Measurements from ENCODE around the gene SRL.

SRL gene

GRCh38 chr16:4270091-4270490, 28.2 kb upstream of the SRL start:
- DNase-seq (ENCODE audit: low read depth): no peak
- no peak overlapping the region for H3K4me3 ChIP-seq (ENCODE audit: low read depth, low read length)
- no peak for TF ChIP-seq CTCF (IDR thresholded peaks at IDR 0.05; ENCODE audit: low read depth, low read length, missing control alignments)

GRCh38 chr16:4266372-4266771, 24.5 kb upstream of the SRL start:
- no peak overlapping the region for H3K4me3 ChIP-seq (ENCODE audit: low read depth, low read length)
- DNase-seq (ENCODE audit: low read depth): no peak
- no peak for TF ChIP-seq CTCF (IDR thresholded peaks at IDR 0.05; ENCODE audit: low read depth, low read length, missing control alignments)

GRCh38 chr16:4265676-4266075, 23.8 kb upstream of the SRL start:
- no peak for DNase-seq (ENCODE audit: low read depth)
- no peak overlapping the region for H3K4me3 ChIP-seq (ENCODE audit: low read depth, low read length)
- TF ChIP-seq CTCF (IDR thresholded peaks at IDR 0.05; ENCODE audit: low read depth, low read length, missing control alignments): no peak

- TF ChIP-seq CTCF (IDR thresholded peaks at IDR 0.05; ENCODE audit: low read depth, low read length, missing control alignments): no peak
- no peak for DNase-seq (ENCODE audit: low read depth)
- no peak overlapping the region for H3K4me3 ChIP-seq (ENCODE audit: low read depth, low read length)
These were observed 22.7 kb upstream of the SRL start for GRCh38 chr16:4264546-4264945.

- H3K4me3 ChIP-seq (ENCODE audit: low read depth, low read length): no peak overlapping the region
- no peak for TF ChIP-seq CTCF (IDR thresholded peaks at IDR 0.05; ENCODE audit: low read depth, low read length, missing control alignments)
- DNase-seq (ENCODE audit: low read depth): no peak
These were observed 21.9 kb upstream of the SRL start for GRCh38 chr16:4263504-4264436.

- H3K4me3 ChIP-seq (ENCODE audit: low read depth, low read length): no peak overlapping the region
- TF ChIP-seq CTCF (IDR thresholded peaks at IDR 0.05; ENCODE audit: low read depth, low read length, missing control alignments): no peak
- DNase-seq (ENCODE audit: low read depth): no peak
These were observed 20.5 kb upstream of the SRL start for GRCh38 chr16:4262303-4262835.

All from GM12864 (cell line).